Fibroblast of the aortic adventitia (primary cell): ENCODE measurements around the gene SENP5. TPM values are rescaled to one million over a fixed set of nuclear protein-coding genes. Genes with fewer than 3 reads are reported as not detected.

Source experiments
- DNase-seq: peaks from one replicate; pipeline ENCODE4 v3.0.0-alpha.2; 2010; ENCODE audit warnings: low read depth
- H3K4me3 ChIP-seq: 2 replicates; pipeline ENCODE4 v1.5.1; 2011; ENCODE audit warnings: low read depth, mild to moderate bottlenecking, control low read depth, low read length, moderate library complexity
- total RNA-seq: library from RNA; depleted of rRNA; stranded (reverse); fragments of >200 nt; gene quantifications from 2 replicates; pipeline ENCODE4 v1.2.3, GENCODE V29; 2012; ENCODE audit warnings: low replicate concordance
- TF ChIP-seq, protein P1 (sequence below): IDR thresholded peaks from 2 replicates; pipeline ENCODE4 v1.5.1; 2011; ENCODE audit warnings: mild to moderate bottlenecking, low read length, control low read depth, inconsistent platforms; ENCODE audit not compliant: insufficient read depth

The SENP5 gene
- total RNA-seq, 1 donor = 38.1 TPM

DNA sequence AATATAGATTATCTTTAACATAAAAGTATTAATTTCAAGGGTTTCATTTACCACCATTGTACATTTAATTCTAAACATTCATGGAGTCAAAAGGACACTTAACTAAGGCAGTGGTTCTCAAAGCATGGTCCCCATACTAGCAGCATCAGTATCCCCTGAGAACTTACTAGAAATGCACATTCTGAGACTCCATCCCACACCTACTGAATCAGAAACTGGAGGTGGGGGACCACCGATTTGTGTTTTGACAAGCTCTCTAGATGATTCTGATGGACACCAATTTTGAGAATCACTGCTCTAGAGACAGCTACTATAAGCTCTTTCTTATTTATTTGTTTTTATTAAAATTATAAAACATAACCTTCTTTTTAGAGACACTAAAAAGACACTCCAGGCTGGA, 34.0 kb downstream of the SENP5 start:
- no peak for DNase-seq
- TF ChIP-seq, protein P1, sequence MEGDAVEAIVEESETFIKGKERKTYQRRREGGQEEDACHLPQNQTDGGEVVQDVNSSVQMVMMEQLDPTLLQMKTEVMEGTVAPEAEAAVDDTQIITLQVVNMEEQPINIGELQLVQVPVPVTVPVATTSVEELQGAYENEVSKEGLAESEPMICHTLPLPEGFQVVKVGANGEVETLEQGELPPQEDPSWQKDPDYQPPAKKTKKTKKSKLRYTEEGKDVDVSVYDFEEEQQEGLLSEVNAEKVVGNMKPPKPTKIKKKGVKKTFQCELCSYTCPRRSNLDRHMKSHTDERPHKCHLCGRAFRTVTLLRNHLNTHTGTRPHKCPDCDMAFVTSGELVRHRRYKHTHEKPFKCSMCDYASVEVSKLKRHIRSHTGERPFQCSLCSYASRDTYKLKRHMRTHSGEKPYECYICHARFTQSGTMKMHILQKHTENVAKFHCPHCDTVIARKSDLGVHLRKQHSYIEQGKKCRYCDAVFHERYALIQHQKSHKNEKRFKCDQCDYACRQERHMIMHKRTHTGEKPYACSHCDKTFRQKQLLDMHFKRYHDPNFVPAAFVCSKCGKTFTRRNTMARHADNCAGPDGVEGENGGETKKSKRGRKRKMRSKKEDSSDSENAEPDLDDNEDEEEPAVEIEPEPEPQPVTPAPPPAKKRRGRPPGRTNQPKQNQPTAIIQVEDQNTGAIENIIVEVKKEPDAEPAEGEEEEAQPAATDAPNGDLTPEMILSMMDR = no peak
- no peak overlapping the region for H3K4me3 ChIP-seq

DNA sequence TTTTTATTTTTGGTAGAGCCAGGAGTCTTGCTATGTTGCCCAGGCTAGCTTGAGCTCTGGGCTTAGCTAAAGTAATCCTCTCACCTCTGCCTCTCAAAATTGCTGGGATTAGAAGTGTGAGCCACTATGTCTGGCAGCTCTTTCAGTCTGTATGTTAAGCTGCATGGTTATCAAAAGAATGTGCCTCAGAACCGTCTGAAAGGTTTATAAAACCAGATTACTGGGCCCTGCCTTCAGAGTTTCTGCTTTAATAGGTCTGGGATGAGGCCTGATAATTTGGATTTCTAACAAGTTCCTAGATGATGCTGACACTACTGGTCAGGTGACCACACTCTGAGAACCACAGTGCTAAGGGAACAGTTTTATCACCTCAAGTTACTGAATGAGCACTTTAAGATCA, 34.6 kb downstream of the SENP5 start:
- DNase-seq = no peak
- TF ChIP-seq, protein P1 = no peak
- H3K4me3 ChIP-seq = no peak overlapping the region

DNA sequence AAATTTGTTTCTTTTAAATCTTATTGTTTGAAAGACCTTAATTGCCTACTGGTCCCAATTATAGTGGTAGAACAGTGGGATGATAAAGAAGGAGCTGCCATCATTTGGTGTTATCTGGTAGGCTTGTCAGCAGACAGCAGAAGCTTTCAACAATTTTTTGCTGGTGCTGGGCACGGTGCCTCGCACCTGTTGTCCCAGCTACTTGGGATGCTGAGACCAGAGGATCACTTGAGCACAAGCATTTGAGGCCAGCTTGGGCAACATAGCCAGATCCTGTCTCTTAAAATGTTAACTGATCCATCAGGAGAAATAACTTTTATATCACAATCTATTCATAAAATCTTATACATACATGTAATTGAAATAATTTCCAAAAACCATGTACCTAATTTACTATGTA, 36.0 kb downstream of the SENP5 start:
- no peak overlapping the region for H3K4me3 ChIP-seq
- DNase-seq = no peak
- TF ChIP-seq, protein P1 = no peak

DNA sequence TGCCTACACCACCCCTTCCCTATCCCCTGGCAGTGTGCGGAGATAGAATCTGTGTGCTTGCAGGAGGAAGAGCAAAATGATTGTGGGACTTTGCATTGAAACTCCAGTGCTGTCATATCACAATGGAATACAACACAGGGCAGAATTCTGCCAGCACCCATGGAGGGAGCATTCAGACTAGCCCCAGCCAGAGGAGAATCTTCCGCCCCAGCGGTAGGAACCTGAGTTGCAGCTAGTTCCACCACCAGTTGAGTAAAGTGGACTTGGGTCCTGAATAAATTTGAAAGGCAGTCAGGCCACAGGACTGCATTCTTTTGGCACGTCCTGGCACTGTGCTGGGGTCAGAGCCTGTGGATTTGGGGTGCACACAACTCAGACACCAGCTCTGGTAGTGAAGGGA, 47.1 kb downstream of the SENP5 start:
- TF ChIP-seq, protein P1 = no peak
- no peak for DNase-seq
- no peak overlapping the region for H3K4me3 ChIP-seq

DNA sequence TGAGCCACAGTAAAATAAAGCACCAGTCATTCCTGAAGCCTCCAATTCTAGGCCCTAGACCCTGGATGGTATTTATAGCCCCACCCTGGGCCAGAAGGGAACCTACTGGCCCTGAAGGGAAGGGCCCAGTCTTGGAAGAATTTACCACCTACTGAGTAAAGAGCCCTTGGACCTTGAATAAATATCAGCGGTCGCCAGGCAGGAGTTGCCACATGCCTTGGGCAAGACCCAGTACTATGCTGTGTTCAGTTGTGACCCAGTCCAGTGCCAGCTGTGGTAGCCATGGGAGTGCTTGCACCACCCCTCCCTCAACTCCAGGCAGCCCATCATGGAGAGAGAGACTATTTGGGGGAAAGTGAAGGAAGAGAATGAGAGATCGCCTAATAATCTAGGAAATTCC, 47.7 kb downstream of the SENP5 start:
- no peak for DNase-seq
- TF ChIP-seq, protein P1 = no peak
- no peak overlapping the region for H3K4me3 ChIP-seq

DNA sequence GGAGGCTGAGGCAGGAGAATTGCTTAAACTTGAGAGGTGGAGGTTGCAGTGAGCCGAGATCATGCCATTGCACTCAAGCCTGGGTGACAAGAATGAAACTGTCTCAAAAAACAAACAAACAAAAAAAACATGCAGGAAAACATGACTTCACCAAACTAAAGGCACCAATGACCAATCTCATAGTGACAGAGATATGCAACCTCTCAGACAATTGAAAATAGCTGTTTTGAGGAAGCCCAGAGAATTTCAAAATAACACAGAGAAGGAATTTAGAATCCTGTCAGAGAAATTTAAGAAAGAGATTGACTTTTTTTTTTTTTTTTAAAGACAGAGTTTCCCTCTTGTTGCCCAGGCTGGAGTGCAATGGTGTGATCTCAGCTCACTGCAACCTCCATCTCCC, 48.5 kb downstream of the SENP5 start:
- no peak overlapping the region for H3K4me3 ChIP-seq
- DNase-seq = no peak
- TF ChIP-seq, protein P1 = no peak

DNA sequence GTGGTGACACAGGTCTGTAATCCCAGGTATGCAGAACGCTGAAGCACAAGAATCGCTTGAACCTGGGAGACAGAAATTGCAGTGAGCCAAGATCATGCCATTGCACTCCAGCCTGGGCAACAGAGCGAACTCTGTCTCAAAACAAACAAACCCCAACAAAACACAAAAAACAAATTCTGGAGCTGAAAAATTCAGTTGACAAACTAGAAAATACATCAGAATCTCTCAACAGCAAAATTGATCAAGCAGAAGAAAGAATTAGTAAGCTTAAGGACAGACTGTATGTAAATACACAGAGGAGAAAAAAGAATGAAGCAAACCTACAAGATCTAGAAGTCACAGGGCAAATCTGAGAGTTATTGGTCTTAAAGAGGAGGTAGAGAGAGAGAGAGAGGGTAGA, 49.3 kb downstream of the SENP5 start:
- TF ChIP-seq, protein P1 = no peak
- H3K4me3 ChIP-seq = no peak overlapping the region
- DNase-seq = no peak
